HG02623 (cell line): ENCODE results near the gene EIF4E2.

Experiments
- ATAC-seq: cut with Tn5 transposase; IDR thresholded peaks from one replicate; pipeline ENCODE4 v1.9.1; 2021; ENCODE audit warnings: moderate library complexity; ENCODE audit not compliant: unreplicated experiment

Gene EIF4E2

GRCh38 chr2:232537079-232537478 lies 13.4 kb upstream of the EIF4E2 start:
- ATAC-seq = no peak

GRCh38 chr2:232537499-232537898 lies 13.0 kb upstream of the EIF4E2 start:
- ATAC-seq = no peak

GRCh38 chr2:232538671-232539070 lies 11.8 kb upstream of the EIF4E2 start:
- ATAC-seq = no peak

DNA sequence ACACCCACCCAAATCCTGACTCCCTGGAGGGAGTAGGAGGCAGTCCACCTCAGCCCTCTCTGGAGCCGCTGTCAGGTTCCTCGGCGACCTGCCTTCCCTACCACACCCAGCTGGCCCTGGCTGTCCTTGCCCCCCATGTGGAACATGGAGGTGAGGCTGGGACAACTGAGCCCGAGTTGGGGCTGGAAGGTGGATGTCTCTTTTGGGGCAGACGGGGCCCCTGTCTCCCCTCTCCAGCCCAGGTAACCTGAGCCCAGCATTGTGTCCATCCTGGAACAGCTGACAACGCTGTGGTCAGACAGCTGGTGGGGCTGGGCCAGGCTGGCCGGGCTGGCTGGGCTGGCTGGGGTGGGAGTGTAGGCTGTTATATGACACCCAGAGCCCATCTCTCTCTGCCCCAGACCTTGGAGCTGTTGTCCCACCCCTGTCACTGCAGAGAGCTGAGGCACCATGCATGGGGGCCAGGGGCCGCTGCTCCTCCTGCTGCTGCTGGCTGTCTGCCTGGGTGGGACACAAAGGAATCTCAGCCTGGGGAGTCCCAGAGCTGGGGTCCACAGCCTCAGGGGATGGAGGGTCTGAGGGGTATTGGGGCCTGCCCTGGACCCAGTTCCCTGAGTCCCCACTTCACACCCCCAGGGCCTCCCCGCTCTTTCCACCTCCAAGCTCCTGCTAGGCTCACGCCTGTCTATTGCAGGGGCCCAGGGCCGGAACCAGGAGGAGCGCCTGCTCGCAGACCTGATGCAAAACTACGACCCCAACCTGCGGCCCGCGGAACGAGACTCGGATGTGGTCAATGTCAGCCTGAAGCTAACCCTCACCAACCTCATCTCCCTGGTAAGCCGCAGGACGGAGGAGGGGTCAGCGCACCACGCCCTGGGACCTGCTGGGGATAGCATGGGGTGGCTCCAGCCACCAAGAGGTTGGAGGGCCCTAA lies 10.9 kb upstream of the EIF4E2 start, which contains the start of gene CHRNG:
Gene CHRNG, plus strand, starts transcription at position 395 of the 934 bp plus-strand sequence. Its CDS starts 56 bp downstream, at position 451.
- no peak for ATAC-seq

DNA sequence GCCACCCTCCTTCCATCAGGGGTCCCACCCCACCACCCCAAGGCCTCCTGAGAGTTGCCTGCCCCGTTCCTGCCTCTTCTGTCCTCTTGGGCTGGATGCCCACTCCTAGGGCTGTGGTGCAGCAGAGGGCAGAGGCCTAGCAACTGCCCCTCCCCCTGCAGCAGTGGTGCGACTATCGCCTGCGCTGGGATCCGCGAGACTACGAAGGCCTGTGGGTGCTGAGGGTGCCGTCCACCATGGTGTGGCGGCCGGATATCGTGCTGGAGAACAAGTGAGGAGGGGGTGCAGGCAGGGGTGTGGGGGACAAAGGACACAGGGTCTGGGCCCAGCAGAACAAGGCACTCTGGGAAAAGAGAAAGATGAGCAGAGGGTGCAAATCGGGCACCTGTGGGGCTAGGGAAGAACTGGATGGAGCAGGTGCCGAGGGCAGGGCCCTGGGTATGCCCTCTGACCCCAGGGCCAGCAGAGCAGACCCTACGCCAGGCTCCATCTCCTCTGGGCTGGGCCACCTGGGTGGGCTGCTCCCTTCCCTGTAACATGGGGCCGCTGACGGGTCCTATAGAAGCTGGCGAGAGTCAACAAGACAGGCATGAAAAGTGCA lies 9.9 kb upstream of the EIF4E2 start:
- no peak for ATAC-seq

- ATAC-seq = no peak
Observed at GRCh38 chr2:232541195-232541960, 9.1 kb upstream of the EIF4E2 start.

- ATAC-seq = no peak
Observed at GRCh38 chr2:232541961-232542714, 8.4 kb upstream of the EIF4E2 start.

DNA sequence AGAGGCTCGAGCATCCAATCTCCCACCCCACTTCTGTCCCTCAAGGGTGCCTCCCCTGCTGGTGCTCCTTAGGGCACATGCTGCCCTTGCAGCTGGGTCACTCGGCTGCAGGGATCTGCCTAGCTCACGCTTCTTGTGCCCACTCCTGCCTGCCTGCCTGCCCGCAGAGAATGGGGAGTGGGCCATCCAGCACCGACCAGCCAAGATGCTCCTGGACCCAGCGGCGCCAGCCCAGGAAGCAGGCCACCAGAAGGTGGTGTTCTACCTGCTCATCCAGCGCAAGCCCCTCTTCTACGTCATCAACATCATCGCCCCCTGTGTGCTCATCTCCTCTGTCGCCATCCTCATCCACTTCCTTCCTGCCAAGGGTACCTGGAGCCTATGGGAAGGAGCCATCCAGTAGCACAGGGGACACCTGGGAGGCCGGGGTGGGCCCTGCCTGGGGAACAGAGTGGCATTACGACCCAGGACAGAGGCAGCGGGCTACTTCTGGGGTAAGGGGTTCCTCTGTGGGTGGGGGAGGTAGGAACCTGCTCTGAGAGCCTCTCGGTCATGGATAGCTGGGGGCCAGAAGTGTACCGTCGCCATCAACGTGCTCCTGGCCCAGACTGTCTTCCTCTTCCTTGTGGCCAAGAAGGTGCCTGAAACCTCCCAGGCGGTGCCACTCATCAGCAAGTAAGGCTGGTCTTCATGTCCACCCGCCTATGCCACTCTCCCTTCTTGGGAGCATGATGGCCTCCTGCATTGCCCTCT lies 7.6 kb upstream of the EIF4E2 start:
- ATAC-seq = no peak

DNA sequence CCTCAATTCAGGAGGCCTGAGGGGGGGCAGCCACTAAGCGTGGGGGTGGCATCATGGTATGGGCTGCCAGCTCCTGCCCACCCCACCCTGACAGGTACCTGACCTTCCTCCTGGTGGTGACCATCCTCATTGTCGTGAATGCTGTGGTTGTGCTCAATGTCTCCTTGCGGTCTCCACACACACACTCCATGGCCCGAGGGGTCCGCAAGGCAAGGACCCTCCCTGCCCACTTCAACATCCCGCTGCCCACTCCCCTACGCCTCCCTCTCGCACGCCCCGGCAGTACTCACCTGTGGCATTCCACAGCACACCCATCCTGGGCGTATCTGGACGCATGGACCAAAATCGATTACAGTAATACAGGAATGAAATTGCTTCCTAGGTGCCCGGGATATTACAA lies 7.0 kb upstream of the EIF4E2 start:
- no peak for ATAC-seq

DNA sequence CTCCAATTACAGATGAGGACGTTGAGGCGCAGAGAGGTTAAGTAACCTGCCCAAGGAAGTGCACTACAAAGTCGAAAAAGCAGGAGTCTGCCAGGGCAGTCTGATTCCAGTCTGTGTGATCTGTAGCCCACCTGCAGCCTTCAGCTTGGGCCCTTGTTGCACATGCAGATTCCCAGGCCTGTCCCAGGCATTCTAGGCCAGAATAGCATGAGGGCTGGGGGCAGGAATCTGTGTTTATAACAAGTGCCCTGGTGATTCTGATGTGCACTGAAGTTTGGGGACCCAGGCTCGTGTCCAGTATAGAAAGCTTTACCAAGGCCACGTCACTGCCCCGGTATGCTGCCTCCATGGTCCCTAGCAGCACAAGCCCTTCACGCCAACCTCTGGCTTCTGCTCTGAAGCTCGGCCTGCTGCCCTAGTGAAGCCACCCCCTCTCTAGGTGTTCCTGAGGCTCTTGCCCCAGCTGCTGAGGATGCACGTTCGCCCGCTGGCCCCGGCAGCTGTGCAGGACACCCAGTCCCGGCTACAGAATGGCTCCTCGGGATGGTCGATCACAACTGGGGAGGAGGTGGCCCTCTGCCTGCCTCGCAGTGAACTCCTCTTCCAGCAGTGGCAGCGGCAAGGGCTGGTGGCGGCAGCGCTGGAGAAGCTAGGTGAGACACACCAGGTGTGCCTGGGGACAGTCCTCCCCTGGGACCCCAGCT lies 6.4 kb upstream of the EIF4E2 start:
- no peak for ATAC-seq

DNA sequence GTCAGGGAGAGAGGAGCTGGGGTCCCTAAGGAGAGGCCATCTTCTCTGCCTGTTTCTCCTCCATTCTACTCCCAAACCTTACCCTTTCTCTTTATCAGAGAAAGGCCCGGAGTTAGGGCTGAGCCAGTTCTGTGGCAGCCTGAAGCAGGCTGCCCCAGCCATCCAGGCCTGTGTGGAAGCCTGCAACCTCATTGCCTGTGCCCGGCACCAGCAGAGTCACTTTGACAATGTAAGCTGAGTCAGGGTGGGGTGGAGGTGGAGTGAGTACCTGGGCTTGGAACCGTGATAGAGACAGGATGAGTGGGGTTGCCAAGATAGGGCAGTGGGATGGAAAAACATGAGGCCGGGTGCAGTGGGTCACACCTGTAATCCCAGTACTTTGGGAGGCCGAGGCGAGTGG lies 5.8 kb upstream of the EIF4E2 start:
- no peak for ATAC-seq

GRCh38 chr2:232545511-232546375 lies 4.7 kb upstream of the EIF4E2 start:
- no peak for ATAC-seq

- no peak for ATAC-seq
Observed at GRCh38 chr2:232547991-232548390, 2.5 kb upstream of the EIF4E2 start.

- ATAC-seq = no peak
Observed at GRCh38 chr2:232549655-232550353, 685 bp upstream of the EIF4E2 start.

DNA sequence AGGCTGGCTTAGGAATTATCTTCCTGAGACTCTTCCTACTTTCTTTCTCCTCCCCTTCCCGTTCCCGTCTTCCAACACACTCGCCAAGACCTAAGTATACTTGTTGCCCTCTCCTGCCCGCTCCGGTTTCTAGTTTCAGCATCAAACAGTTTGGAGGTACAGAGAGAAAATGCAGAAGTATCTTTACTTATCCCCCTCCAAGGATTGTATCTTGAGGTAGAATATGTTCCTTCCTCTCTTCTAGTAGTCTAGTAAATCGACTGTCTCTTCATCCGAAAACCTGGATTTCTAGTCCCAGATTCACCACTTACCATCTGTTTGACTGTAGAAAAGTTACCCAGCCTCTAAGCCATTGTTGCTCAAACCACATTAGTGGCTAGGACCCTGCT lies 755 bp downstream of the EIF4E2 start:
- ATAC-seq = no peak

- ATAC-seq = no peak
Observed at GRCh38 chr2:232551776-232552175, 1.3 kb downstream of the EIF4E2 start.

GRCh38 chr2:232556426-232556825 lies 5.9 kb downstream of the EIF4E2 start:
- no peak for ATAC-seq
